Activated CD4-positive, CD25-positive, alpha-beta regulatory T cell treated with anti-CD3 and anti-CD28 coated beads, Interleukin-2, amount 50 U/mL, for 24 hours (primary cell): ENCODE data around the gene SLX1A.
"Not testable (repeated sequence)": the region's sequence is repeated elsewhere in the genome, so short reads cannot be mapped to it uniquely, and the experiment has no call there.

Source experiments
- ATAC-seq, 2 donors: fragments of 150-1000 bp; cut with Tn5 transposase; one replicate each; pipeline ENCODE4 v1.10.0; 2021; ENCODE audit warnings: mild to moderate bottlenecking in 1 of 2, moderate library complexity in 1 of 2

The SLX1A gene

GRCh38 chr16:30184891-30185682, 8.6 kb upstream of the SLX1A start:
- ATAC-seq, result peak in 1 of 2 donors; percentile 1

GRCh38 chr16:30185683-30186421, 7.8 kb upstream of the SLX1A start:
- ATAC-seq, result peak; percentile 41 to 48

DNA sequence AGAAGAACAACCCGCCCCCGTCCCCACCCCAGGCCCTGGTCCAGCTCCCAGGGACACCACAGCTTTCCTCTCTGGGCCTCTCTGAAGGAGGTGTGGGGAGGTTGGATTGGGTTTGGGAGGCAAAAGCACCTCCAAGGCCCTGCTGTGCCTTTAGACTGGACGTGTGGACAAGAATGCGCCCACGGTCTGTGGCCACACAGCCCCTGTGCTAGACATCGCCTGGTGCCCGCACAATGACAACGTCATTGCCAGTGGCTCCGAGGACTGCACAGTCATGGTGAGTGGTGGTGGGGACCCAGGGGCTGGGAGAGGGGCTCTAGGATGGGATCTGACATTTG, 7.3 kb upstream of the SLX1A start:
- peak in 1 of 2 donors; percentile 2 for ATAC-seq

DNA sequence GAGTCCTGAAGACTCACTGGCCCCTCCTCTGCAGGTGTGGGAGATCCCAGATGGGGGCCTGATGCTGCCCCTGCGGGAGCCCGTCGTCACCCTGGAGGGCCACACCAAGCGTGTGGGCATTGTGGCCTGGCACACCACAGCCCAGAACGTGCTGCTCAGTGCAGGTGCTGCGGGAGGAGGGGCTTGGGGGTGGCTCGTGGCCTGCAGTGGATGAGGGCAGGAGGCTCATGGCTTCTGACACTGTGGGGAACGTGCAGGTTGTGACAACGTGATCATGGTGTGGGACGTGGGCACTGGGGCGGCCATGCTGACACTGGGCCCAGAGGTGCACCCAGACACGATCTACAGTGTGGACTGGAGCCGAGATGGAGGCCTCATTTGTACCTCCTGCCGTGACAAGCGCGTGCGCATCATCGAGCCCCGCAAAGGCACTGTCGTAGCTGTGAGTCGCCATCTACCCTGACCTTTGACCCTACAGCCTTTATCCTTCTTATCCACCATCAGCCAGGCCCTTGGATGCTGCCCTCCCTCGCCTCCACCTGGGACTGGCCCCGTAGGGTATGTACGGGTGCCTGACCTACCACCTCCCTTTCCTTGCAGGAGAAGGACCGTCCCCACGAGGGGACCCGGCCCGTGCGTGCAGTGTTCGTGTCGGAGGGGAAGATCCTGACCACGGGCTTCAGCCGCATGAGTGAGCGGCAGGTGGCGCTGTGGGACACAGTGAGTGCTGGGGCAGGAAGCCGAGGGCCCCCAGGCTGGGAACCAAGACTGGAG, 6.7 kb upstream of the SLX1A start:
- ATAC-seq, result peak; percentile 9 to 16

GRCh38 chr16:30187556-30187865, 6.2 kb upstream of the SLX1A start:
- no peak for ATAC-seq

DNA sequence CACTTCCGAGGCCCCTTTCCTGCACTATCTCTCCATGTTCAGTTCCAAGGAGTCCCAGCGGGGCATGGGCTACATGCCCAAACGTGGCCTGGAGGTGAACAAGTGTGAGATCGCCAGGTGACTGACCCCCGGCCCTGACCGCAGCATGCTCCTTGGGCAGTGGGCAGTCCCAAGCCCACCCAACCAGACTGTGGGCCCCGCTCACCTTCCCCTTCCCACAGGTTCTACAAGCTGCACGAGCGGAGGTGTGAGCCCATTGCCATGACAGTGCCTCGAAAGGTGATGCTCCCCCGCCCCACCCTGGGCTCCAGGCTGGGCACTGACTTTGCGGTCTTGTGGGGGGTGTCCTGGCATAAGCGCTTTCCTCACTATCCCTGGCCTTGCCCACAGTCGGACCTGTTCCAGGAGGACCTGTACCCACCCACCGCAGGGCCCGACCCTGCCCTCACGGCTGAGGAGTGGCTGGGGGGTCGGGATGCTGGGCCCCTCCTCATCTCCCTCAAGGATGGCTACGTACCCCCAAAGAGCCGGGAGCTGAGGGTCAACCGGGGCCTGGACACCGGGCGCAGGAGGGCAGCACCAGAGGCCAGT, 5.6 kb upstream of the SLX1A start:
- no peak for ATAC-seq

- ATAC-seq, result not testable (repeated sequence)
Observed at GRCh38 chr16:30191158-30191557, 2.5 kb upstream of the SLX1A start.

GRCh38 chr16:30193098-30193497, 577 bp upstream of the SLX1A start:
- peak; percentile 13 to 19 for ATAC-seq

DNA sequence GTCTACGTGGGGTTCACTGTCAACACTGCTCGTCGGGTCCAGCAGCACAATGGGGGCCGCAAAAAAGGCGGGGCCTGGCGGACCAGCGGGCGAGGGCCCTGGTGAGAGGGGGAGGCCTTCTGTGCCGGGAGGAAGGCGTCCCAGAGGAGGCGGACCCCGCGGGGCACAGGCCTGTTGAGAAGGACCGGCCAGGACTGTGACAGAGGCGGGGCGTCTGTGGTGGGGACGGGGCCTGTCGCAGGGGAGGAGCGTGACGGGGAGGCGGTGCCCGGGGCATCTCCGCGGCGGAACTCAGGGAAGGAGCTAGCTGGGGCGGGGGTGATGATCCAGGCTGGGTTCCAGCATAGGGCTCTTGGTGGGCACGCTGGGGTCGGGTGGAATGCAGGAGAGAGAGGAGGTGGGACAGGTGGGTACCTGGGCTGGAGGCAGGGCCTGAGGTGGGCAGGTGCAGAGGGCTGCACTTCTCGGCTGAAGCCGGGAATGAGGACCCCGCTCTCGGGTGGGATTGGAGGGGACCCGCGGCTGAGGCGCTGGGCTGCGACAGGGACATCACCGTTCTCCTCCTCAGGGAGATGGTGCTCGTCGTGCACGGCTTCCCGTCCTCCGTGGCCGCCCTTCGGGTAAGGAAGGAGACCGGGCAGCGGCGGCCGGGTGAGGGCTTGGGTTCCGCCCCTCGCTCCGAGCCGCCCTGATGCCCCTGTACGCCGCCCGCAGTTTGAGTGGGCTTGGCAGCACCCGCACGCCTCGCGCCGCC, 674 bp downstream of the SLX1A start:
- ATAC-seq, result peak; percentile 70 to 75

- ATAC-seq, result not testable (repeated sequence)
Observed at GRCh38 chr16:30197001-30197400, 3.3 kb downstream of the SLX1A start.

- not testable (repeated sequence) for ATAC-seq
Observed at GRCh38 chr16:30199049-30199448, 5.4 kb downstream of the SLX1A start, which contains the start of gene SULT1A3. SULT1A3 (plus strand) TSS chr16:30199255; CDS start chr16:30200729, 1,474 bp downstream.

GRCh38 chr16:30199608-30200343, 6.1 kb downstream of the SLX1A start:
- not testable (repeated sequence) for ATAC-seq

GRCh38 chr16:30205541-30206236, 12.0 kb downstream of the SLX1A start:
- ATAC-seq, result peak; percentile 56 to 68

DNA sequence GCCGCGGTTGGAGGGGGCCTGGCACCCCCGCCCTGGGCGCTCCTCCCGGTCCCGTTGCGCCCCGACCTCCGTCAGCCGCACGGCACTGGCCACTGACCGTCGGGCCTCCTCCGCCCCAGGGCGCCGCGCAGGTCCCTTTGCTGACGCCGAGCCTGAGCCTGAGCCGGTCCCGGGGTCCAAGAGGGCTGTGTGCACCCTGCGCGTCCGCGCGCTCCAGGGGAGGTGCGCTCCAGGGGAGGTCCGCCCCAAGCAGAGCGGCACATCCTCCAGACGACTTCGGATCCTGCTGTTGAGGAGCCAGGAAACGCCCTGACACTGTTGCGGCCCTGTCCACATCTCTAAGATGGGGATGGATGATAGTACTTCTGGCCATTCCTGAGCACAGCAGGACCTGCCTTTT, 12.6 kb downstream of the SLX1A start:
- peak; percentile 64 to 69 for ATAC-seq

GRCh38 chr16:30207063-30207704, 13.5 kb downstream of the SLX1A start:
- not testable (repeated sequence) for ATAC-seq

DNA sequence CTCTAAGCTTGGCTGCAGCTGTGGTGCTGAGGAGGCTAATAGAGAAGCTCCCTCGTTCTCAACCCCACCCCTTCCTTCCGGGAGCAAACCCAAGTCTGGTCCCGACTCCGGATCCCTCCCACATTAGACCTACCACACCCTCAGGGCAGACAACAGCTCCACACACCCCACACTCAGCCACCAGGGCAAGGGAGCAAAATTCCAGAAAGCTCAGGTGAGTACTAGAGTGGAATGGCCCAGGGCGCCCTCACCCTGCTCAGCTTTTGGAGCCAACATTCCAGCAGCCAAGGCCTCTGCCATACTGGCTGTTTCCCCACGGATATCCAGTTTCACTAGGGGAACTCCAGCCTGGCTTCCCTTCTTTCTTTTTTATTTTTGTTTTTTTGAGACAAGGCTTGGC, 15.4 kb downstream of the SLX1A start:
- ATAC-seq, result not testable (repeated sequence)

- peak; percentile 36 to 40 for ATAC-seq
Observed at GRCh38 chr16:30211414-30211813, 17.7 kb downstream of the SLX1A start.

DNA sequence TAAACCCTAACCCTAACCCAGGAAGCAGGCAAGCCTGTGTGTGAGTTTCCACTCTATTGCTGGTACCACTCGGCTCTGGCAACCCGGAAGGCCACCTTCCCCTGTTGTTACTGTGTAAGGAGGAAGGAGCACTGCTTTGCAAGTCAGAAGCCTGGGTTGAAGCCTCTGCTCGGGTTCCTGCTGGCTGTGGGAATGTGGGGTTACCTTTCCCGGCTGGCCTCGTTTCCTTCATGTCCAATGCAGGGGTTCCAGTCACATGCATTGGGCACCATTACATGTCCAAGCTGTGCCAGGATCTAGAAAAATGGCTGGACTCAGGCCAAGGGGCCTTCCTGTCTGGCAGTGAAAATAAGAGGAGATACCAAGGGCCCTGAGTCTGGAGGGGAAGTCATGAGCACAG, 23.4 kb downstream of the SLX1A start:
- not testable (repeated sequence) for ATAC-seq
